ENCODE data around the gene STK17A.

The STK17A gene

DNA sequence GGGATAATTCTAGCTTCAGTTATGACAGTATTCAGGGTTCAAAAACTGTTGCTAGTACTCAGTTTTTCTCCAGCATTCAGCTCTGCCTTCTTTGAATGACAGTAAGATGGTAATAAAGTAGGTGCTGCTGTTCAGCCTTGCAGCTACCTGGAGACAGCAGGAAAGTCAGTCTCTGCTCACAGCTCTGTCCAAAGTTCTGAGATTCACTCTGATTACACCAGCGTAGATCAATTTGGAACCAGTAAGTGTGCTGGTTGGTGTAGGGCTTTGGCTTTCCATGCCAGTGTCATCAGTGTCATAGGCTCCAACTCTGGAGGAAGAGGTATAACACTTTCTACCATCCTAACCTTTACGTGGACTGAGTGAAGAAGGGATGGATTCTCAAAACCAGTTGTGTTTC, 26.2 kb downstream of the STK17A start:
- TF ChIP-seq, protein P1, sequence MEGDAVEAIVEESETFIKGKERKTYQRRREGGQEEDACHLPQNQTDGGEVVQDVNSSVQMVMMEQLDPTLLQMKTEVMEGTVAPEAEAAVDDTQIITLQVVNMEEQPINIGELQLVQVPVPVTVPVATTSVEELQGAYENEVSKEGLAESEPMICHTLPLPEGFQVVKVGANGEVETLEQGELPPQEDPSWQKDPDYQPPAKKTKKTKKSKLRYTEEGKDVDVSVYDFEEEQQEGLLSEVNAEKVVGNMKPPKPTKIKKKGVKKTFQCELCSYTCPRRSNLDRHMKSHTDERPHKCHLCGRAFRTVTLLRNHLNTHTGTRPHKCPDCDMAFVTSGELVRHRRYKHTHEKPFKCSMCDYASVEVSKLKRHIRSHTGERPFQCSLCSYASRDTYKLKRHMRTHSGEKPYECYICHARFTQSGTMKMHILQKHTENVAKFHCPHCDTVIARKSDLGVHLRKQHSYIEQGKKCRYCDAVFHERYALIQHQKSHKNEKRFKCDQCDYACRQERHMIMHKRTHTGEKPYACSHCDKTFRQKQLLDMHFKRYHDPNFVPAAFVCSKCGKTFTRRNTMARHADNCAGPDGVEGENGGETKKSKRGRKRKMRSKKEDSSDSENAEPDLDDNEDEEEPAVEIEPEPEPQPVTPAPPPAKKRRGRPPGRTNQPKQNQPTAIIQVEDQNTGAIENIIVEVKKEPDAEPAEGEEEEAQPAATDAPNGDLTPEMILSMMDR (IDR thresholded peaks at IDR 0.05; ENCODE audit: low read depth, low read length, missing control alignments) = no peak
- no peak for DNase-seq (ENCODE audit: extremely low read depth, low read depth)
- H3K4me3 ChIP-seq (replicated peaks; ENCODE audit: low read depth, low read length) = no peak overlapping the region

GRCh38 chr7:43612128-43612527, 29.2 kb downstream of the STK17A start:
- TF ChIP-seq, protein P1 (IDR thresholded peaks at IDR 0.05; ENCODE audit: low read depth, low read length, missing control alignments) = no peak
- DNase-seq (ENCODE audit: extremely low read depth, low read depth) = no peak

GRCh38 chr7:43612599-43613589, 30.0 kb downstream of the STK17A start:
- H3K4me3 ChIP-seq (replicated peaks; ENCODE audit: low read depth, low read length) = no peak overlapping the region
- TF ChIP-seq, protein P1 (IDR thresholded peaks at IDR 0.05; ENCODE audit: low read depth, low read length, missing control alignments) = no peak
- DNase-seq (ENCODE audit: extremely low read depth, low read depth) = no peak

More at GRCh38 chr7:43612128-43612527, 29.2 kb downstream of the STK17A start:
- no peak overlapping the region for H3K4me3 ChIP-seq (replicated peaks; ENCODE audit: low read depth, low read length)

DNA sequence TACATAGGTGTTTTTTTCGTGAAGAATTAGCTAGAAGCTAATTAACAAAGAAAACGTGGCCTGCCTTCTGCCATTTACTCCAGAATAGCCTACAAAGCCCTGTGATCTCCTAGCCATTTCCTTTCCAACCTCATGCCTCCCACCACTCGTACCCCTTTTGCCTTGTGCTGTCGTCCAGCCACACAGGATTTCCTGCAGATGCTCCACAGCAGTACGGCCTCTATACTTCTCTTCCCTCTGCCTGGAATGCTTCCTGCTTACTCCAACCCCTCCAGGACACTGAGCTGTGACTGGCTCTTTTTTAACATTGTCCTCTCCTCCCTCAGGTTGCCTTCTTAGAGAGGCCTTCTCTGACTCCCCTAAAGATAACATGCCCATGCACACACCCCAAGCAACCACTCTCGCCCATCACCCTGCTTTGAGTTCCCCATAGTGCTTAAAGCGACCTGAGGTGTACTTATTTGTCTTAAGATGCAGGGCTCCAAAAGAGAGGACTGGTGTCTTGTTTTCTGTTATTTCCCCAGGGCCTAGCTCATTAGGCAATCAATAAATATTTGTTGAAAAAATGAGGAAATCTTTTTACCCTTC, 32.7 kb downstream of the STK17A start:
- H3K4me3 ChIP-seq (replicated peaks; ENCODE audit: low read depth, low read length) = no peak overlapping the region
- TF ChIP-seq, protein P1 (IDR thresholded peaks at IDR 0.05; ENCODE audit: low read depth, low read length, missing control alignments) = no peak
- no peak for DNase-seq (ENCODE audit: extremely low read depth, low read depth)

GRCh38 chr7:43616977-43617376, 34.1 kb downstream of the STK17A start:
- no peak overlapping the region for H3K4me3 ChIP-seq (replicated peaks; ENCODE audit: low read depth, low read length)
- TF ChIP-seq, protein P1 (IDR thresholded peaks at IDR 0.05; ENCODE audit: low read depth, low read length, missing control alignments) = no peak
- DNase-seq (ENCODE audit: extremely low read depth, low read depth) = no peak

DNA sequence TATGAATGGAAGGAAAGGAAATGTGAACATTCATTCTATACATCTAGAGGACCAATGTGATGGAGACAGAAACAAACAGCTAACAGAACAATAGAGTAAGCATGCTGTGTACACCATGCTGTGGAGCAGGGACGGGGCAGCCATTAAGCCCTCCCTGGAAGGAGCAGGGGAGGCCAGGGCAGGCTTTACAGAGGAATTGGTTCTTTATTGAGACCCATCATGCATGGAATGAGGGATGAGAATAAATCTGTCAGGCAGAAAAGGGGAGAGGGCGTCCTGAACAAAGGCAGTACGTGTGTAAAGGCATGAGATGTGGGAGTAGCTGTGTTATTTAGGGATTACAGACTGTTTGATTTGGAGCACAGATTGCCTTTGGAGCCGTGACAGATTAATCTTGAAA, 35.2 kb downstream of the STK17A start:
- no peak overlapping the region for H3K4me3 ChIP-seq (replicated peaks; ENCODE audit: low read depth, low read length)
- TF ChIP-seq, protein P1 (IDR thresholded peaks at IDR 0.05; ENCODE audit: low read depth, low read length, missing control alignments) = no peak
- no peak for DNase-seq (ENCODE audit: extremely low read depth, low read depth)
